H1 (cell line): Measurements from ENCODE around the gene FOLR1. TPM values are rescaled to one million over a fixed set of nuclear protein-coding genes. Genes with fewer than 3 reads are reported as not detected.

Experiments used
- CTCF ChIA-PET: fragments of 300-600 bp; sonication (Branson Sonifier 250); formaldehyde crosslinking; loops from one replicate; lab custom pipeline; 2021; ENCODE audit not compliant: partially characterized antibody; lab: Charles Lee
- POLR2A ChIA-PET: fragments of 300-600 bp; sonication (Branson Sonifier 250); formaldehyde crosslinking; loops from one replicate; lab custom pipeline; 2021; ENCODE audit warnings: inconsistent platforms; ENCODE audit not compliant: partially characterized antibody; lab: Charles Lee
- DNase-seq, 2 experiments: peaks; one replicate each; pipeline versions ENCODE4 v3.0.0 to v3.0.0-alpha.2; 2010 to 2022; ENCODE audit warnings: low spot score in 2 of 2, low read depth in 1 of 2, mixed read lengths in 1 of 2
- FAIRE-seq: peaks from 2 replicates; lab custom pipeline; 2011; peaks lifted over from hg19 to GRCh38; lab: Jason Lieb, UNC
- H2AFZ ChIP-seq: 2 replicates; pipeline ENCODE4 v1.8.1; 2012; ENCODE audit warnings: low read length, inconsistent platforms
- H2AK5ac ChIP-seq: 2 replicates; pipeline ENCODE4 v1.6.1; 2013; ENCODE audit warnings: low read depth, low read length
- H2BK120ac ChIP-seq: replicated peaks from 2 replicates; pipeline ENCODE3; 2013; ENCODE audit warnings: low read depth, low read length, inconsistent platforms
- H2BK12ac ChIP-seq: 2 replicates; pipeline ENCODE4 v1.6.1; 2013; ENCODE audit warnings: low read depth, low read length
- H2BK15ac ChIP-seq: 2 replicates; pipeline ENCODE4 v1.6.1; 2013; ENCODE audit warnings: low read length
- H2BK20ac ChIP-seq: 2 replicates; pipeline ENCODE4 v1.6.1; 2013; ENCODE audit warnings: low read length
- H2BK5ac ChIP-seq: 2 replicates; pipeline ENCODE4 v1.6.1; 2013; ENCODE audit warnings: low read depth, low read length
- H3K14ac ChIP-seq: 2 replicates; pipeline ENCODE4 v1.6.1; 2013; ENCODE audit warnings: inconsistent platforms; ENCODE audit not compliant: insufficient read length
- H3K18ac ChIP-seq: 2 replicates; pipeline ENCODE4 v1.6.1; 2013; ENCODE audit warnings: low read length; ENCODE audit errors: extremely low read depth
- H3K23ac ChIP-seq: 2 replicates; pipeline ENCODE4 v1.6.1; 2013; ENCODE audit warnings: inconsistent platforms; ENCODE audit not compliant: insufficient read length
- H3K23me2 ChIP-seq: 2 replicates; pipeline ENCODE4 v1.6.1; 2013; ENCODE audit warnings: low read depth, low read length
- H3K27ac ChIP-seq: 2 replicates; pipeline ENCODE4 v1.6.1; 2011; ENCODE audit warnings: low read depth, low read length, inconsistent platforms
- H3K27me3 ChIP-seq, 4 experiments: replicated peaks in 1 of 4; 1 replicate in 1 of 4; 2 replicates in 3 of 4; pipeline versions ENCODE4 v1.6.1 to v1.8.1; 2011 to 2013; ENCODE audit warnings: low read length in 3 of 4, mild to moderate bottlenecking in 3 of 4, inconsistent platforms in 2 of 4, mixed read lengths in 2 of 4, moderate library complexity in 1 of 4; ENCODE audit not compliant: control insufficient read depth in 3 of 4, insufficient read depth in 3 of 4; ENCODE audit errors: extremely low read depth in 1 of 4
- H3K36me3 ChIP-seq, 4 experiments: 2 replicates each; pipeline versions ENCODE4 v1.6.1 to v1.8.1; 2011 to 2013; ENCODE audit warnings: mild to moderate bottlenecking in 4 of 4, low read length in 3 of 4, moderate library complexity in 2 of 4, control low read depth in 1 of 4, inconsistent platforms in 1 of 4; ENCODE audit not compliant: insufficient read depth in 4 of 4, control insufficient read depth in 2 of 4
- H3K4ac ChIP-seq: replicated peaks from 2 replicates; pipeline ENCODE3; 2013; ENCODE audit warnings: low read length, low read depth, mixed read lengths, inconsistent platforms; ENCODE audit not compliant: insufficient read length
- H3K4me1 ChIP-seq, 4 experiments: replicated peaks in 1 of 4; 1 replicate in 1 of 4; 2 replicates in 3 of 4; pipeline versions ENCODE4 v1.6.1 to v1.8.1; 2011 to 2013; ENCODE audit warnings: low read length in 3 of 4, inconsistent platforms in 2 of 4, mixed read lengths in 1 of 4; ENCODE audit not compliant: insufficient read depth in 4 of 4, control insufficient read depth in 3 of 4
- H3K4me2 ChIP-seq, 2 experiments: 2 replicates each; pipeline versions ENCODE4 v1.6.1 to v1.8.1; 2011 to 2013; ENCODE audit warnings: low read depth in 2 of 2, low read length in 2 of 2, control low read depth in 1 of 2, inconsistent platforms in 1 of 2, mild to moderate bottlenecking in 1 of 2; ENCODE audit not compliant: insufficient read depth in 1 of 2
- H3K4me3 ChIP-seq, 4 experiments: fragments of 200-600, 300-600 bp in 1 of 4; sonication (generic), shearing (Covaris generic), sonication (Bioruptor Twin) in 1 of 4; 2 replicates each; pipeline versions ENCODE4 v1.5.1 to v1.8.1; 2011 to 2016; ENCODE audit warnings: low read length in 4 of 4, low read depth in 3 of 4, control low read depth in 2 of 4, inconsistent platforms in 2 of 4, mild to moderate bottlenecking in 2 of 4, mixed read lengths in 1 of 4, moderate library complexity in 1 of 4; ENCODE audit not compliant: insufficient read depth in 2 of 4; ENCODE audit errors: extremely low read depth in 1 of 4
- H3K56ac ChIP-seq: replicated peaks from 2 replicates; pipeline ENCODE3; 2013; ENCODE audit warnings: low read depth, mild to moderate bottlenecking, mixed read lengths, low read length, inconsistent platforms; ENCODE audit not compliant: insufficient read length
- H3K79me1 ChIP-seq: 2 replicates; pipeline ENCODE4 v1.6.1; 2013; ENCODE audit warnings: low read depth, low read length, control low read depth
- H3K79me2 ChIP-seq, 2 experiments: 2 replicates each; pipeline versions ENCODE4 v1.6.1 to v1.8.1; 2012 to 2013; ENCODE audit warnings: low read length in 2 of 2, mild to moderate bottlenecking in 2 of 2, inconsistent platforms in 1 of 2; ENCODE audit not compliant: insufficient read depth in 2 of 2, control insufficient read depth in 1 of 2
- H3K9ac ChIP-seq, 4 experiments: replicated peaks in 1 of 4; 1 replicate in 1 of 4; 2 replicates in 3 of 4; pipeline versions ENCODE4 v1.6.1 to v1.8.1; 2011 to 2013; ENCODE audit warnings: low read depth in 3 of 4, low read length in 3 of 4, control low read depth in 2 of 4, mild to moderate bottlenecking in 2 of 4, moderate library complexity in 2 of 4, inconsistent platforms in 1 of 4; ENCODE audit errors: extremely low read depth in 1 of 4
- H3K9me3 ChIP-seq, 2 experiments: 2 replicates each; pipeline versions ENCODE4 v1.6.1 to v1.8.1; 2012 to 2013; ENCODE audit warnings: mild to moderate bottlenecking in 2 of 2, moderate library complexity in 2 of 2, control low read depth in 1 of 2, inconsistent platforms in 1 of 2, low read depth in 1 of 2, low read length in 1 of 2, mixed read lengths in 1 of 2; ENCODE audit not compliant: insufficient read depth in 2 of 2
- H4K20me1 ChIP-seq, 2 experiments: replicated peaks in 1 of 2; 2 replicates each; pipeline versions ENCODE3 to v1.8.1; 2011 to 2013; ENCODE audit warnings: inconsistent platforms in 2 of 2, low read length in 2 of 2, mild to moderate bottlenecking in 1 of 2; ENCODE audit not compliant: insufficient read depth in 2 of 2, control insufficient read depth in 1 of 2
- H4K5ac ChIP-seq: 2 replicates; pipeline ENCODE4 v1.6.1; 2013; ENCODE audit warnings: low read length, low read depth, mixed read lengths, inconsistent platforms; ENCODE audit not compliant: insufficient read length
- H4K8ac ChIP-seq: 2 replicates; pipeline ENCODE4 v1.8.0; 2013; ENCODE audit warnings: mild to moderate bottlenecking, moderate library complexity, low read length, inconsistent platforms; ENCODE audit not compliant: insufficient read depth; ENCODE audit errors: extremely low read depth
- H4K91ac ChIP-seq: replicated peaks from 2 replicates; pipeline ENCODE3; 2013; ENCODE audit warnings: low read length, mixed read lengths, inconsistent platforms; ENCODE audit not compliant: insufficient read length
- ATF2 ChIP-seq: IDR thresholded peaks from 2 replicates; pipeline ENCODE4 v1.6.1; 2012; ENCODE audit warnings: low read length, inconsistent platforms
- CTBP2 ChIP-seq: IDR thresholded peaks from 2 replicates; pipeline ENCODE4 v1.7.0; 2011; ENCODE audit warnings: borderline replicate concordance, mild to moderate bottlenecking, moderate library complexity, mixed read lengths, low read length; ENCODE audit not compliant: insufficient read depth, insufficient read length
- FOSL1 ChIP-seq: IDR thresholded peaks from 2 replicates; pipeline ENCODE4 v1.6.1; 2011; ENCODE audit warnings: mild to moderate bottlenecking, low read depth, low read length, moderate library complexity; ENCODE audit not compliant: insufficient read depth
- JUND ChIP-seq: IDR thresholded peaks from 2 replicates; pipeline ENCODE4 v1.6.1; 2011; ENCODE audit warnings: mild to moderate bottlenecking, improper control_type of control experiment, low read length
- POLR2A ChIP-seq, 2 experiments: IDR thresholded peaks; 1 replicate in 1 of 2; 2 replicates in 1 of 2; pipeline ENCODE4 v1.6.1; 2011; ENCODE audit warnings: low read depth in 2 of 2, low read length in 2 of 2, mild to moderate bottlenecking in 2 of 2; ENCODE audit errors: control extremely low read depth in 1 of 2
- POLR2AphosphoS5 ChIP-seq: IDR thresholded peaks from 2 replicates; pipeline ENCODE4 v1.6.1; 2011; ENCODE audit warnings: low read depth, low read length
- SAP30 ChIP-seq: fragments of 300-600 bp; sonication (generic); IDR thresholded peaks from 2 replicates; pipeline ENCODE4 v1.7.1; 2012; ENCODE audit warnings: low read length, moderate library complexity, mild to moderate bottlenecking, inconsistent platforms; ENCODE audit not compliant: insufficient read depth, insufficient replicate concordance
- SP1 ChIP-seq: IDR thresholded peaks from 2 replicates; pipeline ENCODE4 v1.6.1; 2011; ENCODE audit warnings: low read depth, low read length
- SRF ChIP-seq: IDR thresholded peaks from 2 replicates; pipeline ENCODE4 v1.6.1; 2011; ENCODE audit warnings: mild to moderate bottlenecking, low read depth, low read length, moderate library complexity
- TEAD4 ChIP-seq: IDR thresholded peaks from 2 replicates; pipeline ENCODE4 v1.6.1; 2012; ENCODE audit warnings: low read depth, low read length, inconsistent platforms, mixed read lengths
- WGBS, 2 experiments: shearing (Covaris generic) in 1 of 2; methylation state at CpG; one replicate each; pipeline versions ENCODE4 v1.1.6 to v1.1.7; 2013 to 2015; ENCODE audit warnings: low lambda C conversion rate in 2 of 2, mixed read lengths in 2 of 2, inconsistent platforms in 1 of 2, low coverage in 1 of 2, missing lambda C conversion rate in 1 of 2; ENCODE audit not compliant: insufficient replicate concordance in 2 of 2, insufficient coverage in 1 of 2, insufficient read length in 1 of 2; ENCODE audit errors: extremely low coverage in 1 of 2, missing lambda C conversion rate in 1 of 2; 5-methylcytosine and 5-hydroxymethylcytosine counted together
- polyA plus RNA-seq, 7 experiments: library from polyadenylated mRNA; depleted of rRNA in 3 of 7; stranded (reverse) in 5 of 7; unstranded in 2 of 7; fragments of >200 nt in 5 of 7; fragments of 200-250 nt in 2 of 7; gene quantifications; 1 replicate in 5 of 7; 2 replicates in 1 of 7; 4 replicates in 1 of 7; pipeline versions ENCODE4 v1.2.1 to v1.2.3, GENCODE V29; 2011 to 2013; ENCODE audit warnings: missing spikeins in 2 of 7, mixed read lengths in 2 of 7
- total RNA-seq: library from RNA; stranded (reverse); fragmentation: NEBNext Ultra II Directional; extraction: Animal tissue kit (Norgen Biotek cat#: 25700); gene quantifications from 2 replicates; pipeline ENCODE4 v1.2.1, GENCODE V29; 2021

The FOLR1 gene
- total and polyA plus RNA-seq, 2 of the 8 experiments (the other 6 are each of a cell fraction or from before 2014, with no cell fraction given) = 1.3 TPM; not detected in 1

GRCh38 chr11:72220696-72221363 lies 28.9 kb downstream of the FOLR1 start:
- WGBS, 2 experiments = 87% methylated on average over 10 of the region's 10 CpGs; no CpG with 5 or more reads in 1 of the 2 experiments
- H3K79me1 ChIP-seq = peaks cover 3% of the 10 kb centered on the region
- H3K27ac ChIP-seq = no peak overlapping the region

More at GRCh38 chr11:72220696-72221363, 28.9 kb downstream of the FOLR1 start:
- Histone ChIP-seq H3K56ac (no peak overlapping the region), H2BK12ac (no peak overlapping the region), H2AK5ac (no peak overlapping the region), H3K27me3 (no peaks in the 10 kb centered on the region; a peak in 2 of 7 replicates), H3K4me3 (no peak overlapping the region), H3K36me3 (no peaks in the 10 kb centered on the region), H2BK5ac (no peak overlapping the region), H3K4ac (no peak overlapping the region), H2BK20ac (no peak overlapping the region), H3K4me1 (peaks cover 9 to 11% (median 10%) of the 10 kb centered on the region in 4 experiments; a peak in 6 of 7 replicates), H4K5ac (no peak overlapping the region), H4K91ac (no peak overlapping the region), H4K8ac (no peak overlapping the region), H2BK15ac (no peak overlapping the region; the same call in 1 of the 2 replicates), H3K14ac (no peak overlapping the region), H4K20me1 (peaks cover 0 to 3% of the 10 kb centered on the region in 2 experiments), H3K23ac (no peak overlapping the region), H3K4me2 (no peak overlapping the region), H3K9ac (no peak overlapping the region), H2AFZ (no peak overlapping the region), H3K18ac (no peak overlapping the region), H2BK120ac (no peak overlapping the region), H3K9me3 (no peaks in the 10 kb centered on the region), H3K79me2 (peaks cover 0 to 9% of the 10 kb centered on the region in 2 experiments; a peak in 2 of 4 replicates), H3K23me2 (peaks cover 15% of the 10 kb centered on the region)
- POLR2A ChIA-PET = interaction anchor here (0.9 to 9.9 kb wide), 2 partner anchors 12 to 17 kb away, joined by 4 to 160 read pairs; no protein-coding TSS in a partner anchor
- no peak for FAIRE-seq
- DNase-seq = no peak
- TF ChIP-seq POLR2A (IDR thresholded peaks at IDR 0.05; ENCODE audit: control extremely low read depth in 1 of 2, low read depth in 2 of 2, low read length in 2 of 2) = no peak
- TF ChIP-seq TEAD4 = no peak
- no peak for TF ChIP-seq SRF
- no peak for TF ChIP-seq FOSL1
- TF ChIP-seq JUND = no peak
- TF ChIP-seq SAP30 = no peak
- no peak for TF ChIP-seq ATF2
- no peak for TF ChIP-seq CTBP2
- TF ChIP-seq SP1 = no peak
- no peak for TF ChIP-seq POLR2AphosphoS5
- CTCF ChIA-PET = interaction anchor here (1.0 to 2.1 kb wide), 4 partner anchors 9 to 106 kb away, joined by 3 to 9 read pairs (median 4); no protein-coding TSS in a partner anchor
